GM21526 (cell line): ENCODE results near the gene KRTAP15-1.

Experiments used
- ATAC-seq: cut with Tn5 transposase; IDR thresholded peaks from one replicate; pipeline ENCODE4 v1.9.1; 2021; ENCODE audit warnings: moderate library complexity; ENCODE audit not compliant: unreplicated experiment, low FRiP score

Gene KRTAP15-1, protein sequence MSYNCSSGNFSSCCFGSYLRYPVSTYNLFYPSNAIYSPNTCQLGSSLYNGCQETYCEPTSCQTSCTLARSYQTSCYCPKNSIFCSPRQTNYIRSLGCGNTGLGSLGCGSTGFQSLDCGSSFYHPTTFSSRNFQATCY

DNA sequence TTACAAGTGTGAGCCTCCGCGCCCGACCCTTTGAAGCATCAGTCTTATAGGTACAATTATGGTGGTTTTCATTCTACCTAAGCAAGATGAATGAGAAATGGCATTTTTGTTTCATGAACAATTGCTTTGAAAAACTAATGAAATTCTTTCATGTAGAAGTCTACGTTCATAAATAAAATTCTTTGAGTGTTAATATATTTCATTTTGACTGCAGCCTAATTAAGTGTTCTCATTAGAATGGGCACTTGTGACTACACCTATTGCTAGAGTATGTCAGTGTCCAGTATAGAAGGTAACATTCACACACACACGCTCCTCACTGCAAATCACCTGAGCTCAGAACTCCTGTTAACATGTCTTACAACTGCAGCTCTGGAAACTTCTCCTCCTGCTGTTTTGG is at the start of gene KRTAP15-1:
KRTAP15-1 (plus strand) TSS at position 301 of the 400 bp plus-strand sequence; CDS start at position 354, 53 bp downstream.
- ATAC-seq = no peak

DNA sequence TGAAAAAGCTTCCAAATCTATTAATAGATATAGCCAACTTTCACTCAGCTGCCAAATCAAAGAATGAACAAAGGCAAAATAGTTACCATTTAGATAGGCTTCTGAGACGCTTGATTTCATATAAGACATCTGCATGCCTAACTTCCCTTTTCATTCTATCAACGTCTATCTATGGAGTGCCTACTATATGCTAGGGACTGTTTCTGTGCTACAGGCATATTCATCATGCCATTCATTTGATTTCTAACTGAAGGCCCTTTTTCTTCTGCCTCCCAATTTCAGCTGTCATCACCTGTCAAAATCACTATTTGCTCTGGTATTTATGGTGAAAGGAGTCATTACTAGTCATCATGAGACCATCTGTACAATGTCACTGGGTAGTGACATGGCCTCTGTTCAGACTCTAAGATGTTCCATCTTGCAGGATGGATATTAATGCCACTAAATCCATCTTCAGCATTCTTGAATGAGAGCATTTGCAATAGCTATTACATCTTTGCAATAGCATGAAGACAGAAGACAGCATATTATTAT is 48.5 kb upstream of the KRTAP15-1 start:
- no peak for ATAC-seq

DNA sequence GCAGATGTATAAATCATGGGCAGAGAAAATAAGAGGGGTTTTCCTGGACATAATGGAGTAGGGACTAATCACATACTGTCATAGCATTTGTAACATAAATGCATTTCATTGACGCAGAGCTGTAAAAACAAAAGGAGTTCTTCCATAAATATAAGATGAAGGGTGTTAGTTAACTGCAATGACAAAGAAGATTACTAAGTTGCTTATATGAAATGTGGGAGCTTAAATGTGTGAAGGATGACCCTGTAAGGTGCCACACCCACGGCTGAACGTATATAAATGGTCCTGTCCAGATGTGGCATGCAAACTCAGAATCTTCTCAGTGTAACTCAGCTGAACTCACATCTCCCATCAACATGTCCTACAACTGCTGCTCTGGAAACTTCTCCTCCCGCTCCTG is 44.3 kb upstream of the KRTAP15-1 start, which contains the start of gene KRTAP13-1:
KRTAP13-1 (plus strand) TSS at position 301 of the 400 bp plus-strand sequence; CDS start at position 357, 56 bp downstream.
- no peak for ATAC-seq

DNA sequence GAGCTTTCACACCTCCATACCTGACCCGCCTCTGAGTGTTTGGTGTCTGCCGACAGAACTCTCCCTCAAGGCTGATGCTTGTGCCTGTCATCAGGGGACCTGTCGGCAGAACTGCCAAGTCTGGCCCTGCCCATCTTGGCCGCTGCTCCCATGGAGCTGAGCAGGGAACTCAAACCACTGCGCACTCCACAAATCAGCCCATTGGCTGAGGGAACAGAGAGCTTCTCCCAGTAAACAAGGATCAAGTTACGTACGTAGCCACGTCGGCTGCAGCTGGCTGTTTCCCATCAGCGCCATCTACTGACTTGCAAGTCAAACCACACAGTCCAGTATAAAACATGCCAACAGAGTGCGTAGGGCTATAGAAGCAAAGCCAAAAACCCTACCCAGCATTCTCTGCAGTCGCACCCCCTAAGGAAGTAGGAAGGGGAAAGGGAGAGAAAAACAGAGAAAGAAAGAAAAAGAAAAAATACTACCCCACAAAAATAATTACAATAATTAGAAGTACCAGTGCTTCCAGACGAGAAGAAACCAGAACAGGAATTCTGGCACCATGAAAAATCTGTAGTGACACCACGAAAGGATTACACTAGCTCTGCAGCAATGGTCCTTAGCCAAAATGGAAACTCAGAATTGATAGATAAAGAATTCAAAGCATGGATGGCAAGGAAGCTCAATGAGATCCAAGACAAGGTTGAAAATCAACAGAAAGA is 31.1 kb upstream of the KRTAP15-1 start:
- no peak for ATAC-seq

DNA sequence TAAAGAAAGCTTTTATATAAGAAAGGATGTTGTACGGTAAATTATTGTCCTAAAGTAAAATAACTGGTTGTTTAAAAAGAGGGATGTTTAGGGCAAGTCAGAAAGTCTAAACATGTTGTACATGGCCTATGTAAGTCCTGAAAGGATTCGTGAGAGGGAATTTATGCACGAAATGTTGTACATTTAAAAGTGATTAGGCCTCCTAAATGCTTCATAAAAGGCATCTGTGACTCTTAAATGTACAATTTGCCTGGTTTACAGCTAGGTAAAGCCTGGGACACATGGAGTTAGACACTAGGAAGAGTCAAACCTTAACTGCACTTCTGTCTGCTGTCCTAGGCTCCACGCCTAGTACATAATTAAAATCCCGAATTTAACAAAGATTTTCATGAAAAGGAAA is 24.1 kb upstream of the KRTAP15-1 start:
- no peak for ATAC-seq

DNA sequence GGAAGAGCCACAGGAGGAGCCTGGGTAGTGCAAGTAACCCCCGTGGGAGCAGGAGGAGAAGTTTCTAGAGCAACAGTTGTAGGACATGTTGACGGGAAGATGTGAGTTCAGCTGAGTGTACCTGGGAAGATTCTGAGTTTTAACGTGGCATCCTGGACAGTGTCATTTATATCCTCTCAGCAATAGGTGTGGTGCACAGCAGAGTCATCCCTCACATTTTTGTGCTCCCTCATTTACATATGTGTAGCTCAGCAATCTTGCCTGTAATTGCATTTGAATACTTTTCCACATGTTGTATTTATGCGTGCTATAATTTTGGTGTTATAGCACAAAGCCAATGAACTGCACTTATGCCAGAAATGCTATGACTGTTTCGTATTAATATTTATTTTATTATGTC is 14.2 kb upstream of the KRTAP15-1 start, which contains the start of gene KRTAP13-3:
KRTAP13-3 (minus strand) TSS at position 101 of the 400 bp plus-strand sequence; CDS start at position 87, 14 bp downstream.
- no peak for ATAC-seq

DNA sequence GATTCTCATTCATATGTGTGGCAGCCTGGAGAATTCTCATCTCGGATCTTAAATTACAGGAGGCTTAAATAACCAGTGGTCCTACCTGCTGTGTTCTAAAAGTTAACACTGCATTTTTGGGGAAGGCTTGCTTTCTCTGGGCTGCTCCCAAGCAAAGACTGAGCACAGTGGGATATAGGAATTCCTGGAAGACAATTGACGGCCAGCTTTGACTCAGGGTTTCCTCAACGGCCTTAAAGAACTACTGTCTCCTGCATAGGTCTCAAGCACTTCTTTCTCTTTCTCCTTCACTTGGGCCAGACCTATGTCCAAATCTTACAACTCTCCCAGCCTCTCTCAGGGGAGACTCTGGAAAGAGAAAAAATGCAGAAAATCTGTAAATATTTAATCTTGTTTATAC is 13.3 kb upstream of the KRTAP15-1 start:
- no peak for ATAC-seq

DNA sequence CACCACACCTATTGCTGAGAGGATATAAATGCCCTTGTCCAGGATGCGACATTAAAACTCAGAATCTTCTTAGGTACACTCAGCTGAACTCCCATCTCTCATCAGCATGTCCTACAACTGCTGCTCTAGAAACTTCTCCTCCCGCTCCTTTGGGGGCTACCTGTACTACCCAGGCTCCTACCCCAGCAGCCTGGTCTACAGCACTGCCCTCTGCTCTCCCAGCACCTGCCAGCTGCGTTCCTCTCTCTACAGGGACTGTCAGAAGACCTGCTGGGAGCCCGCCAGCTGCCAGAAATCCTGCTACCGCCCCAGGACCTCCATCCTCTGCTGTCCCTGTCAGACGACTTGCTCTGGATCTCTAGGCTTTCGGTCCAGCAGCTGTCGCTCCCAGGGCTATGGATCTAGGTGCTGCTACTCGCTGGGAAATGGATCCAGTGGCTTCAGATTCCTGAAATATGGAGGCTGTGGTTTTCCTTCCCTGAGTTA is 9.9 kb upstream of the KRTAP15-1 start, which contains the start of gene KRTAP13-4:
KRTAP13-4 (plus strand) TSS at position 51 of the 486 bp plus-strand sequence; CDS start at position 107, 56 bp downstream.
- no peak for ATAC-seq

DNA sequence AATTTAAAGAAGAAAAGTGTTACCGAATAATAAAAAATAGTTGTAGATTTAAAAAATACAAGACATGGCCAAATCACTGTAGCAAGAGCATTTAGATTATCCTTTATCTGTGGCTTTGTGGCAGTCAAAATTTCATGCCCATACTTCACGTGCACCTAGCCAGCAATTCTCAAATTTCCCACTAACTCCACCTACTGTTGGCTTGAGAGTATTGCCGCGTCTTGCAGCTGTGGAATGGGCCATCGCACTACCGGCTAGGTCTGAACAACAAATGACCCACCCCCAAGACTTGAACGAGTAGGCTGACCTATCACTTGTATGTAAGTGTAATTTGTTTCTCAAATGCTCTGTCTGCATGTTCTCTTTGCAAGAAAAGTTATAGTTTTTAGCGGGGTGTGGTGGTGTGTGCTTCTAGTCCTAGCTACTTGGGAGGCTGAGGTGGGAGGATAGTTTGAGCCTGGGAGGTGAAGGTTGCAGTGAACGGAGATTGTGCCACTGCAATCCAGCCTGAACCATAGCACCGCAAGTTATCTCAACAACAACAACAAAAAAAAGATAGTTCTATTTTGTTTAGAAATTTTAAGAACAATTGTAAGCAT is 5.9 kb upstream of the KRTAP15-1 start:
- no peak for ATAC-seq

DNA sequence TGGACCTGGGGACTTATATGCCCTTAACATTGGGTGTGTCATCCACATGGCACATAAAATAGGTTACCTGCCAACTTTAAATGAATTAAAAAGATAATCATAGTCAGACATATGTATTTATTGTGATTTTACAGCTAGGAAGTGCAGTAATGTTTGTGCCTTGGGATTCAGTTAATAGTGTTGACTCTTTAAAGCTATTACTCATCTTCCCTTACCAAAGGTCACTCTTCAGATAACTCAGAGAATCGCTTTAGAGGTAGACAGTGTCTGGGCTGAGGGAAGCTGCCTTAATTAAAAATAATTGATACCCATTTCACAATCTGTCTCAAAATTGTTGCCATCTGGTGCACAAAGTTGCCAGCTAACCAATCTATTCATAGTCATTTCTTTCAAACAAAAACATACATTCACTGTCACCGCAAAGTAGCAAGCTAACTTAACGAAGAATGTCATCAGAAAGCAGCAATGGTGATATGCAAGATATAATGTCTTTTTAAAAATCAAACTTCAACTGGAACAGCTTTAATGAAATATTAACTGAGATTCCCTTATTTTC is 3.0 kb upstream of the KRTAP15-1 start:
- no peak for ATAC-seq

DNA sequence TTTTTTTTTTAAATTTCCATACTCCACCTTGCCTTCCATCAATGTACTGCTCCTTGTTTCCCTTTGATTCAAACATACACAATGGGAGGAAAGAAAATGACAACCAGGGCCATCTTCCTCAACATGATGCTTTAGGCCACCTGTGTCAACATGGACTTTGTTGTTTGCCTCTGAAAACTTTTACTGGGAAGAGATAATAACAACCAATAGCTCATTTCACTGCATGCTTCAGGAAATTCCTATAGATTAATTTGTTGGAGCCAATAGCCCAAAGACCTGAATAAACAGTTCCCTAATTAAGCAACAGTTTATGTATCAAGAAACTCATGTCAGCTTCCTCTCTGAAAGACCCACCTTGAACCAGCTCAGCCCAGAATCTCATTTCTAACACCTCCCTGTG is 3.2 kb downstream of the KRTAP15-1 start:
- ATAC-seq = no peak

DNA sequence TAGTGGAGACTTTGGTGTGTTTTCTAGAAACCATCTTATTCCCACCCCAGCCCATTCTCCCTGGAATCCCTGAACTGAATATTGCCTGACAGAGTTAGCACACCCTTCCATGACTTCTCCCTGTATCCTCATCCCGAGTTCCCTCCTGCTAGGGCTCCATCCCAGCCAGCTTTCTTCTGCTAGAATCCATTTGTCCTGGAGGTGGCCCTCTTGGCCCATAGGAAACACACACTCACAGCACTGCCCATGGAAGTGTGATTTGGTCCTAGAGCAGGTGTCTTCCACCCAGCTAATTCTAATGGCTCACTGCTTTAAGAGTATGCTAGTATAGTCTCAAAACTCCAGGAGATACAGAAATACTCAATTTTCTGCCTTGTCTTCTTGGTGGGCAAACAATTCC is 4.1 kb downstream of the KRTAP15-1 start:
- no peak for ATAC-seq

DNA sequence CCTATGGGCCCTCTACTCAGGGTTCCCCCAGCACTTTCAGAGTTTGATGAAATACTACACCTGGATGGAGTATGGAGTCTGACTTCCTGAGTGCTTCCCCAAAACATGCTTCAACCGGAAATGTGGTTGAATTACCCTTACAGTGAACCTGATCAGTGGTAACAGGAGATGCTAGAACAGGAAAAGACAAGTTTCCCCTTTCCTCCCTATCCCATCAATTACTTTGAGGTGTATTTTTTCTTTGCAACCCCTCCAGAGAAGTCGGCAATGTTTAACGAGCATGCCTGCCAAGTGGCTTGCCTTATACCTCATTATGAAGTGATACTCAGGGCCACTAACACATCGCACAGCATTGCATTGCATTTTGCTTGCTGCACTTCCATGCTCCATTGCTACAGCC is 7.0 kb downstream of the KRTAP15-1 start:
- ATAC-seq = no peak

DNA sequence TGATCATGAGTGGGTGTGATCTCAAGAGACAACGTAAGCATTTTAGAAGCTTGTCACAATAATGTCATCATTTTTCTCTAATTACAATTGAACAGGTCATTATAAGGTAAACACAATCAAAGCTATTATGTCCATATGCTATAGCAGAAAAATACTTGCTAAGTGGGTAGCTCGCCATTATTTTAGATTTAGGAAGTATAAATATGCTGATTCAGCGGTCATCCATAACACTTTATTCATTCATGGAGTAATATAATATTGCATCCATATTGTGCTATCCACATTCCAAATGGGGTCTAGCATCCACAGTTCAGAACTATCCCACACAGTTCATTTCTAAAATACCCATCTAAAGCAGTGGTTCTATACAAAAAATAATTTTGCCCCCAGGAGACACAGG is 8.4 kb downstream of the KRTAP15-1 start:
- no peak for ATAC-seq

DNA sequence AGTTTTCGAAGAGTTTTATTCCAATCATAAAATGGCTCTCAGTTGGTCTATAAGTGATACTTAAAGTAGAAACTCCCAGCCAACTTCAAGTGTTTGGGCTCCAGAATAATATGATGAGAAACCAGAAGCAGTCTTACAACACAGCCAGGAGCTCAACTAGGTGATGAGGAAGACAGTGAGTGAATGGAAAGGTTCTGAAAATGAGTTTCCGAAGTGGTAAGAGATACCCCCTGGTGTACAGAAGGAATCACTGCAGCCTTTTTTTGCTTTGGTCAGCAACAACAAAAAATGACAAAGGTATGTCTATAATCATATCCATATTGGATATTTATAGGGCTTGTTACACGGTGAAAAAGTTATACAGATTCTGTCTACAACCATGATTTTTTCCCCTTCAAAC is 23.6 kb downstream of the KRTAP15-1 start:
- ATAC-seq = no peak

DNA sequence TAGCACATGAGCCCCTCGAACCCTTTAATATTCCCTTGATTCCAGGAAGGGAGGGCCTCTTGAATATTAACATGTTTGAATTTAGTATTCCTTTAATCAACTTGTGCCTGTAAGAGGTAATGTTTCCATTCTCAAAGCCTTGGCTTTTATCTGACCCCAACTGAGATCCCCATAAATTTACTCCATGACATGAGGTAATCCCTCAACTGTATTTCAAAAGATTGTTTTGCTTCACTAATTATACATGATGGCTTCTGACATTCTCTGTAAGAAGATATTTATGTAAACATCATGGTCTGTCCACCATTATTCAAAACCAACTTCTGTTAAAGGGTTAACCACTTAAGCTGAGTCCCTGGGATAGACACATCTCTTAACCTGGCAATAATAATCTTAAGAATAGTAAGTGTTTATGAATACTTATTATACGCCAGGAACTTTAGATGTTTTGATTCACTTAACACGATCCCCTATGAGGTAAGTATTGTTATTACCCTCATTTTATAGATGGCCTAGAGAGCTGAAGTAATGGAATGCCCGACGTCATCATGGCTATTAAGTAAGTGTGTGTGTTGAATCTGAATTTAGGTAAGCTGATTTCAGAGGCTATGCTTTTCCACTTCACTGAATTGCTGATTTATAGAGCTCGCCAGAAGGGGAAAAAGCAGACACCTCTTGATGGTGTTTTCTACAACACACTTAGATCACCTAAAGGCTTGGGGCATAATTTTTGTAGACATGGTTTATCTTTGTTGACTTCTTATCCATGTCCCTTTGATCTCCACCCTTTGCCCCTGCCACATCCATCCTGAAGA is 29.0 kb downstream of the KRTAP15-1 start:
- no peak for ATAC-seq

DNA sequence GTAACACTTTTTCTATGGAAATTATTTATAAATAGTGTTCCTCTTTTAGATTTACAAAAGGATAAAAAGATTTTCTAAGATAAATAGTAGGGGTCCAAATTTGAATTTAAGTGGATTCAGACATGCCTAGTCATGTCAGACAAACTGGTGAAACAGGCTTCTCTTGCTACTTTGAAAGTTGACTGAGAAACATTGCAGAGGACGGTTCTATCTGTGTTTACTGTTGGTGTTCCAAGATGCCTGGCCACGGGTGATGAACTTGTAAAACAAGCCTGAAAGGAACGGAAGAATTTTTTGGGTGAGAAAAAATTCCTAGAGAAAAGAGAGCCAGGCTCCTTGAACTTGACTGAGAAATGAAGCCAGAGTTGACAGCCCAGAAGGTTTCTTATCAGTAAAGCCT is 37.9 kb downstream of the KRTAP15-1 start:
- ATAC-seq = no peak

DNA sequence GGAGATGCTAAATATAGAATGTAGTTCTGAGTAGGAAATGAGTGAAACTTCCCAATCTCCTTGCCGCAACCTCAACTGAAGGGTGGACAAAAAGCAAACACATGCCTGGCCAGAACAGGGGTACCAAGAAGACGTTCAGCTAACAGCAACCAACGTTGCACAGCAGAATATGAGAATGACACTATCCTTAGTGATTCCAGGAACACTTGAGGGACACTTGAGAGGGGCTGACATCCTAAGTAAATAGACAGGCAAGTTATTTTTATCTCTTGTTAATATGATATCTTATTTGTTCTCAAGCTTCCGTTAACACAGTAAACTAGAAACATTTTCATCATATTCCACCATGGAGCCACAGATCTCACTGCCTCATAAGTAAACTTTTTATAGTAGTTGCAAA is 39.2 kb downstream of the KRTAP15-1 start:
- no peak for ATAC-seq

DNA sequence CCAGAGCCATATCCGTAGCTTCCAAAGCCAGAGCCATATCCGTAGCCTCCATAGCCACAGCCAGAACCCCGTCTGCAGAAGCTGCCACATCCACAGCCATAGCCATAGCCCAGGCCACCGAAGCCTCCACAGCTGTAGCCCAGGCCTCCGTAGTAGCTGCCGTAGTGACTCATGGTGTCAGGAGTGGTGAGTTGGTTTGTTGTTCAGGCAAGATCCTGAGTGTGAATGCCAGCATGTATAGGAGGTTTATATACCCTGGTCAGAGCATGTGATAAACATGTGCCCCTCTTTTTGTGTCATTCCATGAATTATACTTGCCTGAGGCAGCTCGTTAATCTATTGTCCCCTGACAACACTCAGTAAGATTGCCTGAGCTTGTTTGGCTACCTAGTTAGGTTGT is 40.1 kb downstream of the KRTAP15-1 start, which contains the start of gene KRTAP19-1:
KRTAP19-1 (minus strand) TSS at position 223 of the 400 bp plus-strand sequence; CDS start at position 173, 50 bp downstream.
- no peak for ATAC-seq

DNA sequence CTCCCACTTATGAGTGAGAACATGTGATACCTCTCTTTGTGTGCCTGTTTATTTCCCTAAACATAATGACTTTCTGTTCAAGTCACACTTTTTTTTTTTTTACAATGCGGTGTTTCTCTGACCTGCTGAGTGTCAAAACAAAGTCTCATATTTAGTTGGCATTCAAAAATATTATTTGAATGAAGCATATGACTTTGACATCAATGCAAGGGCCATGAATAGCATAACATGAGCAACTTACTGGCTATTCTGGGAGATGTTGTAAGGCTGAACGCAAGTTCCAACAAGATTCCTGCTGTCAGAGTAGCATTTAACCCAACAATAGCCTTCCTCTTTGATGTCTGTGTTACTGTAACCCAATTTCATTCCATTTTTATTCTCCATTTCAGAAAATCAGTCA is 42.1 kb downstream of the KRTAP15-1 start:
- no peak for ATAC-seq
